Naive thymus-derived CD8-positive, alpha-beta T cell (primary cell): ENCODE results near the gene MAPKAP1. TPM values are rescaled to one million over a fixed set of nuclear protein-coding genes. Genes with fewer than 3 reads are reported as not detected.
"Not testable (repeated sequence)": the region's sequence is repeated elsewhere in the genome, so short reads cannot be mapped to it uniquely, and the experiment has no call there.

ENCODE experiments used
- ATAC-seq, 2 donors: fragments of 150-1000 bp; cut with Tn5 transposase in 1 of 2; sonication (Bioruptor Pico), chemical (Tn5 transposase) in 1 of 2; 1 replicate in 1 of 2; 2 replicates in 1 of 2; pipeline ENCODE4 v1.10.0; 2021; ENCODE audit warnings: mild to moderate bottlenecking in 2 of 2, moderate library complexity in 2 of 2
- POLR2A ChIA-PET: fragments of 350-600 bp; sonication (Branson Sonifier 250); formaldehyde crosslinking; loops from one replicate; lab custom pipeline; 2021; ENCODE audit warnings: antibody characterized with exemption; lab: Charles Lee
- DNase-seq, 10 donors: peaks; one replicate each; pipeline versions ENCODE4 v3.0.0 to v3.0.0-alpha.2; 2020 to 2022
- H3K27ac Mint-ChIP-seq, 10 donors: one replicate each; pipeline ENCODE4 v1.8.0; 2020 to 2022; ENCODE audit warnings: mild to moderate bottlenecking in 10 of 10, mixed read lengths in 10 of 10, moderate library complexity in 4 of 10, inconsistent platforms in 1 of 10
- H3K27me3 Mint-ChIP-seq, 5 donors: one replicate each; pipeline ENCODE4 v1.8.0; 2021 to 2022; ENCODE audit warnings: mixed read lengths in 5 of 5
- H3K36me3 Mint-ChIP-seq, 3 donors: one replicate each; pipeline ENCODE4 v1.8.0; 2020 to 2022; ENCODE audit warnings: mixed read lengths in 3 of 3, mild to moderate bottlenecking in 2 of 3, inconsistent platforms in 1 of 3
- H3K4me1 Mint-ChIP-seq, 4 donors: one replicate each; pipeline ENCODE4 v1.8.0; 2021 to 2022; ENCODE audit warnings: mixed read lengths in 4 of 4
- H3K4me3 Mint-ChIP-seq, 10 donors: one replicate each; pipeline ENCODE4 v1.8.0; 2020 to 2022; ENCODE audit warnings: mild to moderate bottlenecking in 10 of 10, mixed read lengths in 10 of 10, moderate library complexity in 6 of 10, inconsistent platforms in 1 of 10
- H3K9me3 Mint-ChIP-seq, 9 donors: one replicate each; pipeline ENCODE4 v1.8.0; 2020 to 2022; ENCODE audit warnings: mixed read lengths in 9 of 9, mild to moderate bottlenecking in 3 of 9, inconsistent platforms in 1 of 9, moderate library complexity in 1 of 9
- polyA plus RNA-seq, 3 donors: library from polyadenylated mRNA; unstranded; fragments of 300-500 nt; fragmentation: Illumina TruSeq; gene quantifications; one replicate each; pipeline ENCODE4 v1.2.3, GENCODE V29; 2021
- total RNA-seq, 8 experiments: library from RNA in 2 of 8; stranded (reverse) in 2 of 8; gene quantifications; one replicate each; pipeline ENCODE4 v1.2.3 and lab custom pipeline; 2021 to 2026

Gene MAPKAP1
- total and polyA plus RNA-seq, 5 experiments from 2014 or later, result 50.0 to 69.6 (median 53.5) TPM

DNA sequence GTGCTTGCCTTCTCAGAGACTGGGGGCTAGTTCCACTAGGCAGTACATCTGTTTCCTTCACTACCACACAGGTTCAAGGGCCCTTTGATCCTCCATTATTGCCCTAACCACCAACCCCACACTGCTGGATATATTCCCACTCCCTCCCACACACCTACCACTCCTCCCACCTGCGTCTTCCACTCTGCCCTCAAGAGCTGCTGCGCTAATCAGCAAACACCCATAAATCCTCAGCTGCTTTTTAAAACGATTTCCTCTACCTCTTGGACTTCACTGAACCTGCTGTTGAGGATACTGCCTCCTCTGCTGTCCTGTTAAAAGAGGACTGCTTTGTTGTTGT lies 120.9 kb downstream of the MAPKAP1 start:
- peak overlapping the region in 4 of 10 donors; percentile 10 to 81 (median 22) for H3K27ac Mint-ChIP-seq

DNA sequence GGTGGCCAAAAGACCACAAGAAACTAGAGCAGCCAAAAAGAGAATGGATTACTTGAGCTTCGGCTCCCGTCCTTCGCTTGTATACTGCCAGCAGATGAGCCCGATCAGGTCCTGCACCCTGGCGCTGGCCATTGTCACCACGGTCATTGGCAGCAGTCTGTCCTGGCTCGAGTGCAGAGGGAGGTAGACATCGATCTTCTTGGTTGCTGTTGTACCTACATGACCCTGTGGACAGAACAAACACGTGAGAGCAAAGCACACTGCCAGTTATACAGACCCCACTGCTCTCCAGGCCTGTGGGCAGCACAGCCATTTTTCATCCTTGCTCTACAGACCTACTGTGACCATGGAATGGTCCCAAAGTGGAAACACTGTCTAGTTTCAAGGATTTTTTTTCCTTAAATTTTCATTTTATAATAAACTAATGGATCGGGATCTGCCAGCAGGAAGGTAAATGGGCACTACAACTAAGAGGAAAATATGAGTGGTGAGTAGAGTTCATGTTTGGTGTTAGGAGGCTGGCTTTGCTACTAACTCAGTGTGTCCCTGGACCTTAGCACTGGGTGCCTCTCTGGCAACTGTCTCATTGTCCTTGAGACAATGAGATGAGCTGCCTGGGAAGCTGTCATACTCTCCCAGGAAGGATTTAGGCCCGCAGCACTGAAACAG lies 121.4 kb downstream of the MAPKAP1 start:
- Mint-ChIP-seq H3K36me3 (peaks cover 9 to 46% (median 35%) of the 10 kb centered on the region in 3 donors), H3K9me3 (peaks cover 0 to 10% (median 0%) of the 10 kb centered on the region in 9 donors), H3K27me3 (no peaks in the 10 kb centered on the region), H3K4me3 (no peak overlapping the region), H3K4me1 (peaks cover 22 to 31% (median 24%) of the 10 kb centered on the region in 4 donors), H3K27ac (no peak overlapping the region)
- POLR2A ChIA-PET, result no interaction called here
- ATAC-seq (no peak), DNase-seq (no peak)

More for the DNA sequence above, 120.9 kb downstream of the MAPKAP1 start:
- H3K36me3 Mint-ChIP-seq, result peaks cover 5 to 41% (median 30%) of the 10 kb centered on the region in 3 donors
- peaks cover 0 to 10% (median 0%) of the 10 kb centered on the region in 9 donors for H3K9me3 Mint-ChIP-seq
- POLR2A ChIA-PET, result no interaction called here
- no peak for DNase-seq
- no peaks in the 10 kb centered on the region for H3K27me3 Mint-ChIP-seq
- no peak for ATAC-seq
- H3K4me3 Mint-ChIP-seq, result no peak overlapping the region
- H3K4me1 Mint-ChIP-seq, result peaks cover 23 to 33% (median 26%) of the 10 kb centered on the region in 4 donors

DNA sequence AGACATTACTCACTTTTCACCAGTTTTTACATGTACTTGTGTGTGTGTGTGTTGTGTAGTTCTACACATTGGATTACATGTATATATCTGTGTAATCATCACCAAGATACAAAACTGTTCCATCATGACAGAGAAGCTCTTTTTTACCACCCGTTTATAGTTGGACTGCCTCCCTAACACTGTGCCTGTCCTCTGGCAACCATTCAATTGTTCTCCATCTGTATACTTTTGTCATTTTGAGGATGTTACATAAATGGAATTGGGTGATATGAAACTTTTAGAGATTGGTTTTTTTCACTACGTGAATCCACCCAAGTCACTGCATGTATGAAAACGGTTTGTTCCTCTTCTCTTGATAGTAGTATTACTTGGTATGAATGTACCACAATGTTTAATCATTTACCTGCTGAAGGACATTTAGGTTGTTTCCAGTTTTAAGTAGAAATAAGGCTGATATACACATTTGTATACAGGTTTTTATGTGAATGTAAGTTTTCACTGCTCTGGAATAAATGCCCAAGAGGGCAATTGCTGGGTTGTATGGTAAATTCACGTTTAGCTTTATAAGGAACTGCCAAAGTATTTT lies 126.2 kb downstream of the MAPKAP1 start:
- Mint-ChIP-seq H3K27me3 (no peaks in the 10 kb centered on the region), H3K27ac (no peak overlapping the region), H3K9me3 (peaks cover 0 to 13% (median 2%) of the 10 kb centered on the region in 9 donors), H3K4me1 (peaks cover 0 to 3% (median 1%) of the 10 kb centered on the region in 4 donors), H3K36me3 (peaks cover 15 to 56% (median 51%) of the 10 kb centered on the region in 3 donors), H3K4me3 (no peak overlapping the region)
- POLR2A ChIA-PET, result no interaction called here
- ATAC-seq (no peak), DNase-seq (no peak)

DNA sequence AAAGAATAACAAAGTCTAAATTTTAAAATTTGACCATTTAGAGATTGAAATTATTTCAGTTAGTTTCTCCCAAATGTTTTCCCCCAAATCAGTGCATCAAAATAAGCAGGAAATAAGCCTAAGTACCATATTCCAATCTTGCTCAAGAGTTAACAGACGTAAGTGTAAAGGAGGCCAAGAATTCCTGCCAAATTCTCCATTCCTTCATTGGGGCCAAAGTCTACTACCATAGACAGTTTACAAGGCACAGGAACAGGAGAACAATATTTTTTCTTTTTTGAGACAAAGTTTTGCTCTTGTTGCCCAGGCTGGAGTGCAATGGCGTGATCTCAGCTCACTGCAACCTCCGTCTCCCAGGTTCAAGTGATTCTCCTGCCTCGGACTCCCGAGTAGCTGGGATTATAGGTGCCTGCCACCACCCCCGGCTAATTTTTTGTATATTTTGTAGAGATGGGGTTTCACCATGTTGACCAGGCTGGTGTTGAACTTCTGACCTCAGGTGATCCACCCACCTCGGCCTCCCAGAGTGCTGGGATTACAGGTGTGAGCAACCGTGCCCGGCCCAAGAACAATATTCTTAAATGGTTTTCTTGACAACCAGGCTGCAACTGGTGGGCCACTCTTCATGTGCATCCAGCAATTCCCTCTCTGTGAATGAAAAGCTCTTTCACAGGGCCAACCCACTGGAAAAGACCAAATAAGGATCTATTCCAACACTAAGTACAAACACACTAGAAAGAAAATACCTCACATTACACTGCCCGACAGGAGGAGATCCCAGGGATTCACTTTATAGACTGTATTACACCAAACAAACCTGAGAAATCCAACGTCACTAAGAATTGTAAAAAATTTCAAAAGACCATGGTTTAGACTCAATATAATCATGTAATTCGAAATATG lies 127.7 kb downstream of the MAPKAP1 start:
- Mint-ChIP-seq H3K9me3 (peaks cover 0 to 16% (median 2%) of the 10 kb centered on the region in 9 donors), H3K36me3 (peaks cover 24 to 60% (median 49%) of the 10 kb centered on the region in 3 donors), H3K4me1 (peaks cover 0 to 2% (median under 1%) of the 10 kb centered on the region in 4 donors), H3K4me3 (no peak overlapping the region), H3K27me3 (no peaks in the 10 kb centered on the region), H3K27ac (no peak overlapping the region)
- no peak for ATAC-seq
- no peak for DNase-seq
- POLR2A ChIA-PET, result no interaction called here

DNA sequence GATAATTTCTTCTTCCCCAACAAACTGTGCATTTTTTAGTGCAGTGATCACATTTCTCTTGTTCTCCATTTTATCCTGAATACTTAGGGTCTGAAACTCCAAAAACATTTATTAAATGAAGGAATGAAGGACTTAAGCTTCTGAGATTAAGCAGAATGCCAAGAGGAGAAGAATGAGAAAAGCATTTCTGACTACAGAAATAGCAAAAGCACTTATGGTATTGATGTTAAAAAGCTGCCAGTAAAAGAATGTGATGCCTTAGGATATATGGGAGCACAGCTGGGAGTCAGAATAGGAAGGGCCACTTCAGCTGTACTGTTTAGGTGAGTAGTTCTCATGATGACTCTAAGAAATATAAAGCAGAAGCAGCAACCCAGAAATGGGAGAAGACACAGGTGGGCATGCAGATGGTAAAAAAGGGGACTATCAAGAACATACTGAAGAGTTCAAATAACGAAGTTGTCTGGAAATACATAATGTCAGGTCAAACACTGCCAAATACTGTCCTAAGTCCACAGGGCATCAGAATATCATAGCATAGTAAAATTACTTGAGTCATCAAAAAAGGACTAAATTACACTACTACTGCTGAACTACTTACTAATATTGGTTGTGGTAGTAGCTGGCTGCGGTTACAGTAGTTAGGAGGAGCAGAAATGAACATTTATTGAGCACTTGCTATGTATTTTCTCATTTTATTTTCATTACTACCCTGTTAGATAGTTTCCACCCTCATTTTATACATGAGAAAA lies 132.7 kb downstream of the MAPKAP1 start:
- peak overlapping the region in 1 of 10 donors; percentile 21 for H3K27ac Mint-ChIP-seq
- DNase-seq (no peak), ATAC-seq (no peak)
- POLR2A ChIA-PET, result no interaction called here
- peaks cover 0 to 2% (median 0%) of the 10 kb centered on the region in 4 donors for H3K4me1 Mint-ChIP-seq
- no peak overlapping the region for H3K4me3 Mint-ChIP-seq
- peaks cover 0 to 35% (median 11%) of the 10 kb centered on the region in 9 donors for H3K9me3 Mint-ChIP-seq
- H3K27me3 Mint-ChIP-seq, result no peaks in the 10 kb centered on the region
- peaks cover 26 to 45% (median 29%) of the 10 kb centered on the region in 3 donors for H3K36me3 Mint-ChIP-seq

DNA sequence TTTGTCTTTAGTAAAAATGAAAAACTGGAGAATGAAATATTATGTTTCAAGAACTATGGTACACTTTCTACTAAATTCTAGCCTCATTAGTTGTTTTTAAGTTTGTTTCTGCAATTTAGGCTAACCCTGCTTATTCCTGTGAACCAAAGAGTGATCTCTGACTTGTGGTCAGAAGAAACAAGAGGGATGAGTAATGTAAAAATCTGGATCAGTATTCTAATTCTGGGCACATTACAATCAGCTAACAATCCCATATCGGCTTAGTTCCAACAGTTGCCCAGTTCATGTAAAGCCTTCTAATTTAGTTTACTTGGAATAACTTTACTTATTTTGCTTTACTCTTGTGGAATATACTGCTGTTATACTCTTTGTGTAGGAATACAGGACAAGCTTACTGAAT lies 134.5 kb downstream of the MAPKAP1 start:
- Mint-ChIP-seq H3K36me3 (peaks cover 25 to 45% (median 29%) of the 10 kb centered on the region in 3 donors), H3K9me3 (peaks cover 0 to 35% (median 11%) of the 10 kb centered on the region in 9 donors)
- H3K4me3 Mint-ChIP-seq, H3K4me1 Mint-ChIP-seq, ATAC-seq, H3K27me3 Mint-ChIP-seq, H3K27ac Mint-ChIP-seq, DNase-seq, POLR2A ChIA-PET: not testable (repeated sequence)

DNA sequence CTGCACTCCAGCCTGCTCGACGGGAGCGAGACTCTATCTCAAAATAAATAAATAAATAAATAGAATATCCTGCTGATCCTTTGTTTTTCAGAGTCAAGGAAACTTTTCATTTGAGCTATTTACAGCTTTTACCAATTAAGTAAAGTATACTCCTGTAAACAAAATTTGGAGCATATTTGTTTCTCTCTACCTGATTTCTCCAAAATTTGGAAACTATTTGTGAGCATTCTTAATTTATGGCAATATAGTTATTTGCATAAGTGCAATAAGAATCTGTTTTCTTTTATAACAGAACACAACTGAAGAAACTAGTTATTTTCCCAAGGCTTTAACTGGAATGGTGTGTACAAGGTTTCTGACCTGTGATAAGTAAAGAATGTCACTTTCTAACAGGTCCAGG lies 135.2 kb downstream of the MAPKAP1 start:
- DNase-seq, result not testable (repeated sequence)

DNA sequence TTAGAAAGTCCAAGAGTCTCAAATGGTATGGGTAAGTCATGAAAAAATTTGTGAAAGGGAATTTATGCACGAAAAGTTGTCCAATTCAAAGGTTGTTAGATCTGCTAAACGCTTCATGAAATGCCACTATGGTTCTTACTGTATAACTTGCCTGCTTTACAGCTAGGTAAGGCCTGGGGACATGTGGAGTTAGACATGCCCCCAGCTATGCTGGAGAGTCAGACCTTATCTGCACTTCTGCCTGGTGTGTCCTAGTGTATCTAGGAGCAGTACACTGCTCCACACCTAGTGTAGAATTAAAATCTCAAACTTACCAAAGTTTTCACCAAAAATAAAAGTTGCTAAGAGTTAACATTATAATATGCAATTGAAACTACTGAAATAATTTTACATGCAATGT lies 136.8 kb downstream of the MAPKAP1 start:
- H3K36me3 Mint-ChIP-seq, result peaks cover 18 to 36% (median 20%) of the 10 kb centered on the region in 3 donors
- DNase-seq (no peak), ATAC-seq (no peak)
- H3K4me3 Mint-ChIP-seq, result no peak overlapping the region
- peaks cover 0 to 7% (median 3%) of the 10 kb centered on the region in 4 donors for H3K4me1 Mint-ChIP-seq
- H3K27me3 Mint-ChIP-seq, result no peaks in the 10 kb centered on the region
- H3K27ac Mint-ChIP-seq, result no peak overlapping the region
- peaks cover 0 to 25% (median 3%) of the 10 kb centered on the region in 9 donors for H3K9me3 Mint-ChIP-seq
- POLR2A ChIA-PET, result no interaction called here

More for the DNA sequence above, 135.2 kb downstream of the MAPKAP1 start:
- H3K4me3 Mint-ChIP-seq, H3K27me3 Mint-ChIP-seq, H3K27ac Mint-ChIP-seq, POLR2A ChIA-PET, ATAC-seq, H3K4me1 Mint-ChIP-seq: not testable (repeated sequence)
- Mint-ChIP-seq H3K9me3 (peaks cover 0 to 35% (median 11%) of the 10 kb centered on the region in 9 donors), H3K36me3 (peaks cover 23 to 45% (median 29%) of the 10 kb centered on the region in 3 donors)

DNA sequence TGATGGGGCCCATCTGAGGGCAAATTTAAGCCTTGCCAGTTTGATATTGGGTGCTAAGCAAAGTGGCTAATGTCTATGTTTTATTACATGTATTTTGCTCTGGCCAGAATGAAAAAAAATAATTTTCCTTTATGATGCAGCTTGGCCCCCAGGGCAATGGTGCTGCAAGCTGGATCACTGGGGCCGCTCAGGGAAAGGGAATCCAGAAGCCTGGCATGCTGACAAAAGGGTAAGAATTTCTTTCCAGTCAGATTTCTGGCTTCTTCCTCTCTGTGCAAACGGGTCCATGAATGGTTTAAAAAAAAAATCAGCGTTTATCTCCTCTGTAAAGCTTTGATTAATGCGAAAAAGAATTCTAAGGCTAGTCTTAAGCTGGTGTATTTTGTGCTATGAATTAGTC lies 138.4 kb downstream of the MAPKAP1 start:
- no peak overlapping the region for H3K4me3 Mint-ChIP-seq
- H3K9me3 Mint-ChIP-seq, result peaks cover 0 to 18% (median 3%) of the 10 kb centered on the region in 9 donors
- H3K36me3 Mint-ChIP-seq, result peaks cover 9 to 23% (median 14%) of the 10 kb centered on the region in 3 donors
- H3K27me3 Mint-ChIP-seq, result no peaks in the 10 kb centered on the region
- POLR2A ChIA-PET, result no interaction called here
- H3K27ac Mint-ChIP-seq, result peak overlapping the region in 1 of 10 donors; percentile 12
- H3K4me1 Mint-ChIP-seq, result peaks cover 0 to 16% (median 6%) of the 10 kb centered on the region in 4 donors
- ATAC-seq (no peak), DNase-seq (no peak)

DNA sequence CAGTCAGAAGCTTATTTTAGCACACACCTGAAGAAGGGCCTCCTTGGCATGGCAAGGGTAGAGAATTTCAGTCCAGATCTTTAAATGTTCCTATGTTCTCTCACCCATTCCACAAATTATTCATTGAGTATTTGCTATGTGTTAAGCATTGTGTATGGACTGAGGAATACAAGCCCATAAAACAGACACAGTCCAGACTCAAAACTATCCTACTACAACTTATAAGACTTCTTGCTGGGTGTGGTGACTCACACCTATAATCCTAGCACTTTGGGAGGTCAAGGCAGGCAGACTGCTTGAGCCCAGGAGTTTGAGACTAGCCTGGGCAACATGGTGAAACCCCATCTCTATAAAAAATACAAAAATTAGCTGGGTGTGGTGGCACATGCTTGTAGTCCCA lies 141.0 kb downstream of the MAPKAP1 start:
- H3K27ac Mint-ChIP-seq, ATAC-seq, H3K9me3 Mint-ChIP-seq, H3K4me3 Mint-ChIP-seq, H3K27me3 Mint-ChIP-seq, DNase-seq, POLR2A ChIA-PET, H3K36me3 Mint-ChIP-seq: not testable (repeated sequence)
- H3K4me1 Mint-ChIP-seq, result peaks cover 10 to 26% (median 12%) of the 10 kb centered on the region in 4 donors

DNA sequence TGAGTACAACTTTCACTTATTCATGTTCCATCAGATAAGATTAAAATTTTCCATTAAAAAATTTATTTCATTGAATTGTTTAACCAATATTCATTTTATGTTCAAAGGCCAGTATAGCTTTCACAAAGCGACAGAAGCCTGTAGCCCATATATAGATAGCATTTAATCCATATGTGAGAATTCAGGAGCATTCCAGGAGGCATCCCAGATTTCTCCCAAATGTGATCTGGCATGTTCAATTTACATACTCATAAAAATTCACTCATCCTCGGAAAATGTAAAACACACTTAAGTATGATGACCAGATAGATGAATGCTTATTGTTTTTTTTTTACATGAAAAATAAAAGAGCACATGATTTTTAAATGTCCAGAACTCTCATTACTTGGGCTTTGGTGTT lies 141.9 kb downstream of the MAPKAP1 start:
- Mint-ChIP-seq H3K27ac (no peak overlapping the region), H3K4me1 (peaks cover 10 to 26% (median 13%) of the 10 kb centered on the region in 4 donors), H3K36me3 (peaks cover 0 to 7% (median 3%) of the 10 kb centered on the region in 3 donors), H3K4me3 (no peak overlapping the region), H3K27me3 (no peaks in the 10 kb centered on the region), H3K9me3 (no peaks in the 10 kb centered on the region)
- POLR2A ChIA-PET, result interaction anchor here (0.7 kb wide), 1 partner anchor 16 kb away, joined by 3 read pairs; no protein-coding TSS in a partner anchor
- ATAC-seq (no peak), DNase-seq (no peak)

DNA sequence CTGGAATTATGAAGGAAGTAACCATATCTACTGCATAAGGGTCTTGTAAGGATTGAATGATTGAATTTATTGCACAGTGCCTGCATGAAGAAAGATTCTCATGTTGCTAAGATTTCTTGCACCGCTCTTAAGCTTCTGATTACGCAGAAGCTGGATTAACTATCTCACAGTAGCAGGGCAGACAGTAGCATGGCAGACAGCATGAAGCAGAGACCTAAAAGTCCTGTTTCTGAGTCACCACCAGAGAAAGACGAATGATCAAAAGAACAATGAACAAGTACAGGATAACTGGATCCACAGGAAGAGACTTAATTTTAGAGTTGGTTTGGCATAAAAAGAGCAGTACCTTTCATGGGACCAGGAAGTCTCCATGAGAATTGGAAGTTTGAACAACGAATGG lies 142.4 kb downstream of the MAPKAP1 start:
- H3K27ac Mint-ChIP-seq, result peak overlapping the region in 1 of 10 donors; percentile 7

More for the DNA sequence above, 142.4 kb downstream of the MAPKAP1 start:
- H3K36me3 Mint-ChIP-seq, result peaks cover 0 to 10% (median 3%) of the 10 kb centered on the region in 3 donors
- DNase-seq, result no peak
- H3K4me3 Mint-ChIP-seq, result no peak overlapping the region
- H3K4me1 Mint-ChIP-seq, result peaks cover 10 to 26% (median 13%) of the 10 kb centered on the region in 4 donors
- POLR2A ChIA-PET, result no interaction called here
- no peaks in the 10 kb centered on the region for H3K27me3 Mint-ChIP-seq
- no peaks in the 10 kb centered on the region for H3K9me3 Mint-ChIP-seq
- ATAC-seq, result no peak
